Activated CD4-positive, alpha-beta T cell treated with anti-CD3 and anti-CD28 coated beads, Interleukin-2, amount 50 U/mL, for 48 hours (primary cell): ENCODE measurements around the gene MIPOL1.
"Not testable (repeated sequence)": the region's sequence is repeated elsewhere in the genome, so short reads cannot be mapped to it uniquely, and the experiment has no call there.

Experiments used
- DNase-seq, 2 experiments: peaks; one replicate each; pipeline ENCODE4 v3.0.0-alpha.2; 2020

MIPOL1 gene

DNA sequence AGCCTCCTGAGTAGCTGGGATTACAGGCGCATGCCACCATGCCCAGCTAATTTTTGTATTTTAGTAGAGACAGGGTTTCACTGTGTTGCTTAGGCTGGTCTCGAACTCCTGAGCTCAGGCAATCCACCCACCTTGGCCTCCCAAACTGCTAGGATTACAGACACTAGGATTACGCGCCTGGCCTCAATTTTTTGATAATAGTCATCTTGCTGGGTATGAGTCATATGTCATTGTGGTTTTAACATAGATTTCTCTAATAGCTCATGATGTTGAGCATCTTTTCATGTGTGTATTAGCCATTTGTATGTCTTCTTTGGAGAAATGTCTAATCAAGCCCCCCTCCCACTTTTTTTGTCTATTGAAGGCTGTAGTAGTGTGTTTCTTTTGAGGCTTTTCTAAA, 38.3 kb downstream of the MIPOL1 start:
- DNase-seq: not testable (repeated sequence)

DNA sequence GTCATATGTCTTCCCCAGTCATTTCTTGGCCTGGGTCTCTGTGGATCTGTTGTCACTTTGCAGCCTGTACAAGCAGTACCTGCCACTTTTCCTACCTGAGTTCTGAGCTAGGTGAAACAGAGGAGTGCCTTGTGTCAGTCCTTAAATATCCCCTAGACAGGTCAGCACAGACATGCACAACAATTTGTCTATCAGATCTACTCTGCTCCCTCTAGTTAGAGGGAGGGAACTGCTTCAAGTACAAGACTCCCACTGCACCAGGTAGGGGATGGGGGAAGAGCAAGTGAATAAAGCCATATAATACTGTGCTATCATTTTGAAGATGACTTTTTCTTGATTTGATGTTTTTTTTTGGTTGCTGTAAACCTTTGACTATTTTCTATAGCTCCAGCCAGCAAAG, 39.4 kb downstream of the MIPOL1 start:
- DNase-seq: no peak

GRCh38 chr14:37237735-37238200, 40.0 kb downstream of the MIPOL1 start:
- no peak for DNase-seq

GRCh38 chr14:37241198-37241597, 43.5 kb downstream of the MIPOL1 start:
- no peak for DNase-seq

DNA sequence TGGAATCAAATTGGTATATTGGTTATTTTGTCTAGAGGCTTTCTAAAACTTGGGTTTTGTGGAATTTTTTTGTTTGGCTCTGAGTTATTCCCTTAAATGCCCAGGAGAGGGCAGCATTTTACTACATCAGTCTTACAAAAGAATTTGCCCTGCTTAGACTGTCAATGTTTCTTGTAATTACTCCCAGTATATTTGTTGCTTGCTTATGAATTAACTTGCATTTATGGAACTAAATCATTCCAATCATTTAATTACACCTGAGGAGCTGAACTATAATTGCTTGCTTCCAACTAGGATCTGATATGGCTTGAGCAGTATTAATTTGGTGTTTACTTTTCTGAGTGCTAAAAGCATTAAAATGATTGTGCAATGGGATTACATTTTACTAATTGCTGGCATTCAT, 48.7 kb downstream of the MIPOL1 start:
- DNase-seq: no peak

DNA sequence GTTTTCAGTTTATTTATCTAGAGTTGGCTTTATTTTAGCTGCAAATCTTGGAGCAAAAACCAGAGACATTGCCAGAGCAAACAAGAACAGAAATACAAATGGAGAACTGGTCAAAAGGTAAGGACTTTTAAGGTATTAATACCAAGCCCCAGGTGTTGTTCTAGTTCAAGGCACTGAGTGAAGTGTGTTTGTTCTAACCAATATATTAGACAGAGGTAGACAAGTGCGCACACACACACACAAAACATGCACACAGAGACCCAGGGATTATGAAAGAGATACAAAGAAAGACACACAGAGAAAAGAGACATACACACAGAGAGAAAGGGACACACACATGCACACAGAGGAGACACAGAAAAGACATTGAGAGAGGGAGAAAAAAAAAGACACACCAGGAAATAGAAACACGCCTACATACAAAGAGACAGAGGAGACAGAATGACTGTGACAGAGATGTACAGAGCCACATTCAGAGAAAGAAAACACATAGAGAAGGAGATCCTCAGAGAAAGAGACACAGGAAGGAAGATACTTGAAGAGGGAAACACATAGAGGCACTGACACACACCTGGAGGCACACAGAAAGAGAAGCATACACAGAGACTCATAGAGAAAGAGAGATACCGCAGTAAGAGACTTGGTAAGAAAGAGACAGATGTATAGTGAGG, 50.2 kb downstream of the MIPOL1 start:
- DNase-seq: no peak

GRCh38 chr14:37251775-37252174, 54.0 kb downstream of the MIPOL1 start:
- DNase-seq: no peak

DNA sequence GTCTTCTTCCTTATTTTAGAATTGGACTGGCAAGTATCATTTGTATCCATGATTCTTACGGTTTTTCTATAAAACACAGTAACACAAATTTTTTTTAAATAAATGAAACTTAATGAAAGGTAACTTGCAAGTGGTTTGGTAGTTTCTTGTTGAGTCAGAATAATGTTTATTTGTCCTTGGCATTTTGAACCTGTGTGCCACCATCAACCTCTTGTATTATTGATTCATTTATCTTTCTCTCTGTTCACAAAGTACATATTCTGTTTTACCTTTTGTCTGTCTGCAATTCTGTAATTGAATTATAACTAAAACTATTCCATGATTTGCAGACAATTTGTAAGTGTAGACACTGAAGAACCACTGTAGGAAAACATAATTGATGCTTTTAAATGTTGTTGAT, 54.7 kb downstream of the MIPOL1 start:
- DNase-seq: no peak

DNA sequence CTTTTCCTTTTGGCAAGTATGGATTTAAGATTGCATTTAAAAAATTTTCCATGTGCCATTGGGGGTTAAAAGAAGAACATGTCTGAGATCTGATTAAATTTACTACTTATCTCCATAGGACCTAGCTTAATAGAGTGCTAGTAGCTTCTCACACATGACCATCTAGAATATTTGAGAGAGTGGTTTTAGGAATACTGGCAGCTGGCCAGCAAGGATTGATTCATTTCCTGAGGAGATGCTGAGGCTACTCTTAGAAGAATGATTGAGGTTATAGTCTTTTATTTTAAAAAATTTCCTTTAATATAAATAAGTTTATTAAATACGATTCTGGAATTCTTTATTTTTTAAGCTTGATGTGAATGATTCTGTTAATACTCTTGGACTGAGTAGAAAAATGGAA, 56.2 kb downstream of the MIPOL1 start:
- no peak for DNase-seq

GRCh38 chr14:37254411-37254947, 56.7 kb downstream of the MIPOL1 start:
- DNase-seq: no peak

GRCh38 chr14:37257501-37258070, 59.8 kb downstream of the MIPOL1 start:
- DNase-seq: no peak

DNA sequence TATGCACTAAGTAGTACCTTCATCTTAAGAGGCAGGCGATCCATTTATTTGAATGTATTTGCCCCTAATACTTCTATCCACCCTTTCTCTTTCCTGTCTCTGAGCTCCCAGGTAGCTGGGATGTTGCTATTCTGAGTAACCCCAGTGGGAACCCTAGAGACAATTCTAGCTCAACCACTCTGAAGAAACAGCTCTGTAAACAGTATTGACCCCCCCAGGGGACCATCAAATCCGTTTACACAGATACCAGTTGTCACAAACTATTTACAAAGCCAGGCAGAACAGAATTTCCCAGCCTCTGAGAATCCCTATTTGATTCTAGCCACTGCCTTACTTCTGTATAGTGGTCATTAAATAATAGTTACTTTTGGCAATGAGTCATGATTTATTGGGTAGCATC, 64.9 kb downstream of the MIPOL1 start:
- no peak for DNase-seq

DNA sequence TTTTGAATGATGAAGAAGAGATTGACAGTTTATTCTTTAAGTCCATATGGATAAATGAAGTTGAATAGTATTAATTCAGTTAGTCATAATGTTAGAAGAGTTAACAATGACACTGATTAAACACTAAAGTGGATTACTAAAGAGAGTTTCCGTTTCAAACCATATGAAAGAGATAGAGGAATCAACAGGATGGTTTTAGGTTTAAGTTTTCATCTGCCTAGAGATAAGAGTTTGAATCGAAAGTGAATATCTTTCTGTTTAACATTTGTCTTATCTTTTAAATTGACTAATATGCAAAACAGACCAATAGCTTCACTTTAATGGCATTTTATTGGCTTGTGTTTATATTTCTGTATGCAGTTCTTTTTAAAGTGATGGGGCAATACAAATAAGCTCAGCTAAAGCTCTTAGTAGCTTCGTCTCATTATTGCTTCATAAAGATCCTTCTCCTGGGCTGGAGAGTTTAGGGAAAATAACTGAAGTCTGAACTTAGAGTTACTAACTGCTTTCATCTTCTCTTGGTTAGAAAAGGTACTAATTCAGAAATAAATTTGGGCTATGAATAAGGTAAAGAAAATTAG, 66.0 kb downstream of the MIPOL1 start:
- DNase-seq: no peak

DNA sequence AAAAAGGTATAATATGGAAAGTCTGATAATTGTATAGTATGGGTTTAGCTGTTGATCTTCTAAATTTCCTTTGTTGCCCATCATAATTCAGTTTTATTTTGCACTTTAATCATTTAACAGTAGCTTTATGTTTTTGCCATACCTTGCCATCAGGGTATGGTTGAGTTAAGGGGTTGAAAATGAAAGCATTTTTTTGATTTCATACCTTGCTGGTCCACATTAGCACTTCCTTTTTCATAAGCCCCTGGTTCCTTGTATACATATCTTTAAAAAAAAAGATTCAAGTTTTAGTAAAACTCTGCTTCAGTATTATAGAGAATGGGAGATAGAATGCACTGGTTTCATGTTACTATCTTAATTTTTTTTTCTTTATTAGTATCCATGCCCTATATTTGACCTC, 71.1 kb downstream of the MIPOL1 start:
- no peak for DNase-seq

- no peak for DNase-seq
These were observed 72.9 kb downstream of the MIPOL1 start for GRCh38 chr14:37270629-37271028.

- DNase-seq: no peak
These were observed 74.8 kb downstream of the MIPOL1 start for GRCh38 chr14:37272569-37272968.

GRCh38 chr14:37274652-37275051, 76.9 kb downstream of the MIPOL1 start:
- DNase-seq: no peak

DNA sequence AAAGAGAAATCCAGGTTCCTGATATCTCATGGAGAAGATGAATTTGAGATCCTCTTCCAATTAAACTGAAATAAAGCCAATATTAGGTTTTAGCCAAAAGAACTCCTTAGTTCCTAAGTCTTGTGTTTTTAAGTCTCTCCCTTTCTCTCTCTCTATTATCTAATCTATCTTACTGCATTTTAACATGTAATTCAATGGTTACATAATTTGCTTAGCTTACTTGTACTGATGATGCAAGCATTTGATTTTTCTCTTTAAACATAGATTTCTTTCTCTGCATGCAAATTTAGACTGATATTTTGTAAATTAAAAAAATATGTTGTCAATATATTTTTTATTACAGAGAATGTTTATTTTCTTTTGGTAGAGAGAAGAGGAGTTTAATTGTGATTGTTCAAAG, 78.2 kb downstream of the MIPOL1 start:
- no peak for DNase-seq

GRCh38 chr14:37278636-37279538, 81.2 kb downstream of the MIPOL1 start:
- no peak for DNase-seq

DNA sequence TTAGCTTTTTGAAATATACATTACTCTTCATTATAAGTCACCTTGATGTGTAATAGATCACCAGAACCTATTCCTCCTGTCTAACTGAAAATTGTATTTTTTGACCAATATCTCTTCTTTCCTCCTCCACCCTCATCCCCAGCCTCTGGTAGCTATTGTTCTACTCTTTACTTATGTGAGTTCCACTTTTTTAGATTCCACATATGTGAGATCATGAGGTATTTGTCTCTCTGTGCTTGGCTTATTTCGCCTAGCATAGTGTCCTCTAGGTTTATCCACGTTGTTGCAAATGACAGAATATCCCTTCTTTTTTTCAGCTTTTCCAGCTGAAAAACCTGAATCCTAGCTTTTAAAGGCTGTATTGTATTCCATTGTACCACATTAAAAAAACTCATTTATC, 82.1 kb downstream of the MIPOL1 start:
- DNase-seq: no peak

- no peak for DNase-seq
These were observed 87.0 kb downstream of the MIPOL1 start for GRCh38 chr14:37284760-37285159.

DNA sequence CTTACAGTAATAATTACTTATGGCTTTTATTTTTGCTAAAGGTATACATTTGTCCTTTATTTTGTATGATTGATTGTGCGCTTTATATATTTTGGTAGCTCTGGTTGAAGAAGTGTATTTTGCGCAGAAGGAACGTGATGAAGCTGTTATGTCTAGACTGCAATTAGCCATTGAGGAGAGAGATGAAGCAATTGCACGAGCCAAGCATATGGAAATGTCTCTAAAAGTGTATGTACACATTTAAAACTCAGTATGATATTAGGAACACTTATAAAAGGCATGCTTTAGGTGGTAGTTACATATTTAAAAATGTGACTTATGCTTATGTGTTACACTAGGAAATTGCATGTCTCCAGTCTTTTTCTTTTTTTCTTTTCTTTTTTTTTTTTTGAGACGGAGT, 87.5 kb downstream of the MIPOL1 start:
- no peak for DNase-seq

GRCh38 chr14:37289688-37290087, 92.0 kb downstream of the MIPOL1 start:
- no peak for DNase-seq
